Retinal pigment epithelial cell (primary cell): ENCODE data around the gene AP5S1.

Experiments used
- DNase-seq: peaks from one replicate; pipeline ENCODE4 v3.0.0-alpha.2; 2010; ENCODE audit warnings: low read depth
- H3K4me3 ChIP-seq: 2 replicates; pipeline ENCODE4 v1.5.1; 2011; ENCODE audit warnings: mild to moderate bottlenecking, low read length, control low read depth, moderate library complexity
- CTCF ChIP-seq: conservative IDR thresholded peaks from 2 replicates; pipeline ENCODE4 v1.5.1; 2011; ENCODE audit warnings: low read depth, low read length, control low read depth, inconsistent platforms

AP5S1 gene

GRCh38 chr20:3873507-3873906 is 53.2 kb downstream of the AP5S1 start:
- TF ChIP-seq CTCF, result no peak

GRCh38 chr20:3874194-3874844 is 54.0 kb downstream of the AP5S1 start:
- no peak for DNase-seq
- no peak for TF ChIP-seq CTCF

More at GRCh38 chr20:3873507-3873906, 53.2 kb downstream of the AP5S1 start:
- DNase-seq, result no peak
- H3K4me3 ChIP-seq, result no peak overlapping the region

GRCh38 chr20:3875378-3875974 is 55.1 kb downstream of the AP5S1 start:
- DNase-seq, result no peak
- H3K4me3 ChIP-seq, result no peak overlapping the region
- TF ChIP-seq CTCF, result no peak

More at GRCh38 chr20:3874194-3874844, 54.0 kb downstream of the AP5S1 start:
- no peak overlapping the region for H3K4me3 ChIP-seq

- no peak overlapping the region for H3K4me3 ChIP-seq
- DNase-seq, result no peak
- TF ChIP-seq CTCF, result no peak
Observed at GRCh38 chr20:3876000-3876399, 55.7 kb downstream of the AP5S1 start.

GRCh38 chr20:3876676-3877075 is 56.3 kb downstream of the AP5S1 start:
- H3K4me3 ChIP-seq, result no peak overlapping the region
- no peak for TF ChIP-seq CTCF
- no peak for DNase-seq
